Left ventricle myocardium inferior (tissue), 1 donor: Measurements from ENCODE around the gene MED13L. TPM values are rescaled to one million over a fixed set of nuclear protein-coding genes. Genes with fewer than 3 reads are reported as not detected.
"Not testable (repeated sequence)": the region's sequence is repeated elsewhere in the genome, so short reads cannot be mapped to it uniquely, and the experiment has no call there.

ENCODE experiments used
- DNase-seq: peaks from one replicate; pipeline ENCODE4 v3.0.0-alpha.2; 2020
- H3K27ac ChIP-seq: fragments of 200-600 bp; replicated peaks from 2 replicates; pipeline ENCODE4 v1.8.0; 2021
- H3K27me3 ChIP-seq: fragments of 200-600 bp; 2 replicates; pipeline ENCODE4 v1.8.0; 2021; ENCODE audit warnings: low read depth
- H3K36me3 ChIP-seq: fragments of 200-600 bp; 2 replicates; pipeline ENCODE4 v1.8.0; 2021
- H3K4me1 ChIP-seq: fragments of 200-600 bp; 2 replicates; pipeline ENCODE4 v1.8.0; 2021
- H3K4me3 ChIP-seq: fragments of 200-600 bp; 2 replicates; pipeline ENCODE4 v1.8.0; 2021; ENCODE audit warnings: mild to moderate bottlenecking, moderate library complexity
- H3K9me3 ChIP-seq: fragments of 200-600 bp; replicated peaks from 2 replicates; pipeline ENCODE4 v1.8.0; 2021
- intact Hi-C: fragments of 100-400 bp; cut with micrococcal nuclease; formaldehyde crosslinking; loops from one replicate; pipeline ENCODE4 v1.11.0; 2022
- total RNA-seq: library from RNA; stranded (reverse); fragmentation: NEBNext Ultra II Directional; extraction: Animal tissue kit (Norgen Biotek cat#: 25700); gene quantifications from one replicate; pipeline ENCODE4 v1.2.1, GENCODE V29; 2021
- TF ChIP-seq, protein P1 (sequence below): fragments of 200-600 bp; IDR thresholded peaks from 2 replicates; pipeline ENCODE4 v1.8.0; 2021; ENCODE audit warnings: antibody characterized with exemption, mild to moderate bottlenecking, borderline replicate concordance
- donor health status: DM: no; HTN: yes; CAD: no; lungs with severe emphysema.

MED13L gene
- total RNA-seq, 1 donor from 2014 or later: 55.0 TPM

DNA sequence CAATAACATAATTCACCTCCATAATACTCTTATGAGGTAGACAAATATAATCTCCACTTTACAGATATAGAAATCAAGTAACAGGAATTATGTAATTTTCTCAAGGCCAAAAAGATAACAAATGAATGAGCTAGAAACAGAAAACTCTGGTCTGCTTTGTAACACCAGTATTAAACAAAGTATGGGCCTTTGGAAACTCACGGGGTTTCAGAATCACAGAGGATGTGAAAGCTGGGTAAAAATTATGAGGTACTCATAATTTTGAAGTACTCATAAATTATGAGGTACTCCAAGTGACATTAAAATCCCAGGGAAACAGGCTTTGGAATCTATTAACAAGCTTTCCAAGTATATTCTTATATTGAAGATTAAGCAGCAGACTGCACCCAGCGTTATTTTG is 140.2 kb downstream of the MED13L start:
- H3K36me3 ChIP-seq: no peaks in the 10 kb centered on the region
- TF ChIP-seq, protein P1, sequence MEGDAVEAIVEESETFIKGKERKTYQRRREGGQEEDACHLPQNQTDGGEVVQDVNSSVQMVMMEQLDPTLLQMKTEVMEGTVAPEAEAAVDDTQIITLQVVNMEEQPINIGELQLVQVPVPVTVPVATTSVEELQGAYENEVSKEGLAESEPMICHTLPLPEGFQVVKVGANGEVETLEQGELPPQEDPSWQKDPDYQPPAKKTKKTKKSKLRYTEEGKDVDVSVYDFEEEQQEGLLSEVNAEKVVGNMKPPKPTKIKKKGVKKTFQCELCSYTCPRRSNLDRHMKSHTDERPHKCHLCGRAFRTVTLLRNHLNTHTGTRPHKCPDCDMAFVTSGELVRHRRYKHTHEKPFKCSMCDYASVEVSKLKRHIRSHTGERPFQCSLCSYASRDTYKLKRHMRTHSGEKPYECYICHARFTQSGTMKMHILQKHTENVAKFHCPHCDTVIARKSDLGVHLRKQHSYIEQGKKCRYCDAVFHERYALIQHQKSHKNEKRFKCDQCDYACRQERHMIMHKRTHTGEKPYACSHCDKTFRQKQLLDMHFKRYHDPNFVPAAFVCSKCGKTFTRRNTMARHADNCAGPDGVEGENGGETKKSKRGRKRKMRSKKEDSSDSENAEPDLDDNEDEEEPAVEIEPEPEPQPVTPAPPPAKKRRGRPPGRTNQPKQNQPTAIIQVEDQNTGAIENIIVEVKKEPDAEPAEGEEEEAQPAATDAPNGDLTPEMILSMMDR: no peak
- H3K27me3 ChIP-seq: no peaks in the 10 kb centered on the region
- intact Hi-C loops: no loop called here
- no peak overlapping the region for H3K27ac ChIP-seq
- peaks cover 76% of the 10 kb centered on the region for H3K4me1 ChIP-seq
- H3K9me3 ChIP-seq: no peaks in the 10 kb centered on the region
- no peak overlapping the region for H3K4me3 ChIP-seq
- DNase-seq: no peak

DNA sequence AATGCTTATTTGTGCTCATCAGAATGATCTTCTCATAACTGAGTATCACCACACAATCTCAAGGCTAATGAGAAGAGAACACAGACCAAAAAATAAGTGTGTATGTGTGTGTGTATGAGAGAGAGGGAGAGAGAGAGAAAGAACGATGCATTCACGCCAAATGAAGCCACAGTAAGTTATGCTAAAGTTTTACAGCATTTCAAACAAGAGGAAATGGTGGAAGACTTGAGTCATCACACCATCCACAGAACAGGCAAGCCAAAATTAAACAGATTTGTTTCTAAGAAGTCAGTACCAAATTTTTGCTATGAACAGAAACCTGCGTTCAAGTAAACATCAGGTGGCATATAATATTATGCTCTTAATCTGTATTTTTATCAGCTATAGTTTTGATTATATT is 141.2 kb downstream of the MED13L start:
- Histone ChIP-seq H3K27ac (no peak overlapping the region), H3K4me1 (peaks cover 76% of the 10 kb centered on the region), H3K9me3 (no peaks in the 10 kb centered on the region), H3K36me3 (no peaks in the 10 kb centered on the region), H3K27me3 (no peaks in the 10 kb centered on the region), H3K4me3 (no peak overlapping the region)
- TF ChIP-seq, protein P1: no peak
- DNase-seq: no peak
- intact Hi-C loops: no loop called here

GRCh38 chr12:116135209-116135930 is 142.1 kb downstream of the MED13L start:
- no peaks in the 10 kb centered on the region for H3K36me3 ChIP-seq
- H3K27ac ChIP-seq: no peak overlapping the region
- H3K4me1 ChIP-seq: peaks cover 76% of the 10 kb centered on the region
- no peaks in the 10 kb centered on the region for H3K27me3 ChIP-seq
- intact Hi-C loops: no loop called here
- TF ChIP-seq, protein P1: no peak
- H3K9me3 ChIP-seq: no peaks in the 10 kb centered on the region
- DNase-seq: no peak
- H3K4me3 ChIP-seq: no peak overlapping the region

- no peaks in the 10 kb centered on the region for H3K9me3 ChIP-seq
- no peak overlapping the region for H3K27ac ChIP-seq
- TF ChIP-seq, protein P1: no peak
- intact Hi-C loops: no loop called here
- H3K27me3 ChIP-seq: no peaks in the 10 kb centered on the region
- no peak overlapping the region for H3K4me3 ChIP-seq
- H3K4me1 ChIP-seq: peaks cover 85% of the 10 kb centered on the region
- DNase-seq: no peak
- H3K36me3 ChIP-seq: no peaks in the 10 kb centered on the region
Measured at GRCh38 chr12:116133636-116134214, 143.8 kb downstream of the MED13L start.

GRCh38 chr12:116133149-116133548 is 144.3 kb downstream of the MED13L start:
- Histone ChIP-seq H3K27me3 (no peaks in the 10 kb centered on the region), H3K9me3 (no peaks in the 10 kb centered on the region), H3K36me3 (no peaks in the 10 kb centered on the region), H3K4me1 (peaks cover 91% of the 10 kb centered on the region), H3K4me3 (no peak overlapping the region), H3K27ac (no peak overlapping the region)
- TF ChIP-seq, protein P1: no peak
- DNase-seq: no peak
- intact Hi-C loops: no loop called here

DNA sequence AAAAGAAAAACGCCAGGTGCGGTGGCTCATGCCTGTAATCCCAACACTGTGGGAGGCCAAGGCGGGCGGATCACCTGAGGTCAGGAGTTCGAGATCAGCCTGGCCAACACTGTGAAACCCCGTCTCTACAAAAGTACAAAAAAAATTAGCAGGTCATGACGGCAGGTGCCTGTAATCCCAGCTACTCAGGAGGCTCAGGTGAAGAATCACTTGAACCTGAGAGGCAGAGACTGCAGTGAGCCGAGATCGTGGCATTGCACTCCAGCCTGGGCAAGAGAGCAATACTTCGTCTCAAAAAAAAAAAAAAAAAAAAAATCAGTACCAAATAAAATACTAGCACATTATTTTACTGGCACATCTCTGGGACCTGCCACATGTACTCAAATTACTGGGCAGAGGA is 145.5 kb downstream of the MED13L start:
- H3K36me3 ChIP-seq, intact Hi-C loops, H3K27me3 ChIP-seq, H3K27ac ChIP-seq, H3K9me3 ChIP-seq, H3K4me3 ChIP-seq, DNase-seq: not testable (repeated sequence)
- H3K4me1 ChIP-seq: peaks cover 93% of the 10 kb centered on the region
